SK-N-MC (cell line): Measurements from ENCODE around the gene CAV3.
"Not testable (repeated sequence)": the region's sequence is repeated elsewhere in the genome, so short reads cannot be mapped to it uniquely, and the experiment has no call there.

Experiments
- DNase-seq: peaks from one replicate; pipeline ENCODE4 v3.0.0-alpha.2; 2011; ENCODE audit warnings: low read depth, low spot score
- H3K27ac ChIP-seq: fragments of 200-600 bp; sonication (generic); 2 replicates; pipeline ENCODE4 v1.5.1; 2016; ENCODE audit warnings: mixed run types
- H3K36me3 ChIP-seq: fragments of 200-600 bp; sonication (generic); 2 replicates; pipeline ENCODE4 v1.6.1; 2017; ENCODE audit warnings: antibody characterized with exemption, low read length, mixed read lengths; ENCODE audit not compliant: insufficient read depth
- H3K4me3 ChIP-seq: fragments of 200-600 bp; sonication (generic); 2 replicates; pipeline ENCODE4 v1.5.1; 2016
- H3K9ac ChIP-seq: fragments of 200-600 bp; sonication (generic); 2 replicates; pipeline ENCODE4 v1.8.0; 2017; ENCODE audit warnings: mixed run types, mixed read lengths; ENCODE audit not compliant: insufficient read length
- H3K9me3 ChIP-seq: fragments of 200-600 bp; sonication (generic); 2 replicates; pipeline ENCODE4 v1.6.1; 2017; ENCODE audit warnings: low read depth, mild to moderate bottlenecking, antibody characterized with exemption, low read length, moderate library complexity, mixed read lengths
- EZH2 ChIP-seq: fragments of 200-600 bp; sonication (generic); IDR thresholded peaks from one replicate; pipeline ENCODE4 v1.6.1; 2017; ENCODE audit warnings: antibody characterized with exemption
- FOXP2 ChIP-seq: optimal IDR thresholded peaks from 2 replicates; pipeline ENCODE3; 2011; ENCODE audit warnings: mild to moderate bottlenecking, moderate library complexity; ENCODE audit not compliant: insufficient read depth; ENCODE audit errors: extremely low read length, control extremely low read depth
- POLR2AphosphoS5 ChIP-seq: IDR thresholded peaks from 2 replicates; pipeline ENCODE4 v1.6.1; 2012; ENCODE audit warnings: mild to moderate bottlenecking, low read depth, low read length, borderline replicate concordance

CAV3 gene

GRCh38 chr3:8733332-8734094 lies at the start of gene CAV3:
Gene CAV3, plus strand, starts transcription at chr3:8733802. Its CDS starts 75 bp downstream, at chr3:8733877.
- TF ChIP-seq EZH2, result no peak

GRCh38 chr3:8684992-8685391 lies 48.6 kb upstream of the CAV3 start:
- not testable (repeated sequence) for H3K4me3 ChIP-seq, H3K9ac ChIP-seq, H3K36me3 ChIP-seq, DNase-seq, H3K27ac ChIP-seq, H3K9me3 ChIP-seq

More at GRCh38 chr3:8733332-8734094, at the start of gene CAV3:
- no peaks in the 10 kb centered on the region for H3K9me3 ChIP-seq
- H3K9ac ChIP-seq, result no peak within 1 kb of the TSS
- H3K27ac ChIP-seq, result no peak within 1 kb of the TSS
- no peak within 1 kb of the TSS for H3K4me3 ChIP-seq
- DNase-seq, result no peak
- H3K36me3 ChIP-seq, result no peaks in the 10 kb centered on the region

- DNase-seq, H3K4me3 ChIP-seq: not testable (repeated sequence)
Observed at GRCh38 chr3:8691295-8691694, 42.3 kb upstream of the CAV3 start.

GRCh38 chr3:8702560-8702959 lies 31.0 kb upstream of the CAV3 start:
- H3K36me3 ChIP-seq, result no peaks in the 10 kb centered on the region
- H3K27ac ChIP-seq, result no peak overlapping the region
- no peak overlapping the region for H3K9ac ChIP-seq
- H3K9me3 ChIP-seq, result no peaks in the 10 kb centered on the region
- TF ChIP-seq POLR2AphosphoS5 (no peak), FOXP2 (no peak), EZH2 (no peak)
- H3K4me3 ChIP-seq, result no peak overlapping the region
- no peak for DNase-seq

More at GRCh38 chr3:8691295-8691694, 42.3 kb upstream of the CAV3 start:
- H3K9ac ChIP-seq, H3K9me3 ChIP-seq, H3K36me3 ChIP-seq, H3K27ac ChIP-seq: not testable (repeated sequence)

- DNase-seq, result no peak
- no peak for TF ChIP-seq FOXP2
- TF ChIP-seq POLR2AphosphoS5, result no peak
- TF ChIP-seq EZH2, result no peak
- Histone ChIP-seq H3K9me3 (no peaks in the 10 kb centered on the region), H3K4me3 (no peak overlapping the region), H3K27ac (no peak overlapping the region), H3K9ac (no peak overlapping the region), H3K36me3 (no peaks in the 10 kb centered on the region)
Observed at GRCh38 chr3:8705575-8705974, 28.0 kb upstream of the CAV3 start.

GRCh38 chr3:8709287-8709686 lies 24.3 kb upstream of the CAV3 start:
- no peak for DNase-seq
- no peaks in the 10 kb centered on the region for H3K9me3 ChIP-seq
- TF ChIP-seq FOXP2, result no peak
- no peak for TF ChIP-seq POLR2AphosphoS5
- no peak for TF ChIP-seq EZH2
- no peaks in the 10 kb centered on the region for H3K36me3 ChIP-seq
- H3K27ac ChIP-seq, result no peak overlapping the region
- H3K4me3 ChIP-seq, result no peak overlapping the region
- H3K9ac ChIP-seq, result no peak overlapping the region

GRCh38 chr3:8709801-8710507 lies 23.6 kb upstream of the CAV3 start:
- DNase-seq, result no peak
- Histone ChIP-seq H3K9me3 (no peaks in the 10 kb centered on the region), H3K27ac (no peak overlapping the region), H3K36me3 (no peaks in the 10 kb centered on the region), H3K9ac (no peak overlapping the region), H3K4me3 (no peak overlapping the region)
- TF ChIP-seq POLR2AphosphoS5 (no peak), FOXP2 (no peak), EZH2 (no peak)

GRCh38 chr3:8712045-8712907 lies 21.3 kb upstream of the CAV3 start:
- no peak for DNase-seq
- Histone ChIP-seq H3K27ac (no peak overlapping the region), H3K9ac (no peak overlapping the region)

GRCh38 chr3:8712908-8713255 lies 20.7 kb upstream of the CAV3 start:
- H3K9ac ChIP-seq, result no peak overlapping the region
- H3K4me3 ChIP-seq, result no peak overlapping the region
- no peak for DNase-seq
- no peak overlapping the region for H3K27ac ChIP-seq
- TF ChIP-seq POLR2AphosphoS5, result no peak
- TF ChIP-seq EZH2, result no peak
- TF ChIP-seq FOXP2, result no peak
- no peaks in the 10 kb centered on the region for H3K9me3 ChIP-seq
- no peaks in the 10 kb centered on the region for H3K36me3 ChIP-seq

More at GRCh38 chr3:8712045-8712907, 21.3 kb upstream of the CAV3 start:
- TF ChIP-seq EZH2, result no peak
- TF ChIP-seq FOXP2, result no peak
- no peak for TF ChIP-seq POLR2AphosphoS5
- Histone ChIP-seq H3K36me3 (no peaks in the 10 kb centered on the region), H3K9me3 (no peaks in the 10 kb centered on the region), H3K4me3 (no peak overlapping the region)
